IMR-90 (cell line): ENCODE results near the gene CNTFR.

ENCODE experiments used
- CTCF ChIP-seq: conservative IDR thresholded peaks from 2 replicates; pipeline ENCODE4 v1.5.1; 2012; ENCODE audit warnings: mild to moderate bottlenecking, low read depth, low read length, improper control_type of control experiment
- ELK1 ChIP-seq: fragments of 150-350 bp; IDR thresholded peaks from 2 replicates; pipeline ENCODE4 v1.6.1; 2016; ENCODE audit warnings: low read depth, mild to moderate bottlenecking, low read length, moderate library complexity, borderline replicate concordance
- RAD21 ChIP-seq: IDR thresholded peaks from 2 replicates; pipeline ENCODE4 v1.6.1; 2012; ENCODE audit warnings: low read length, improper control_type of control experiment

- TF ChIP-seq ELK1 (no peak), RAD21 (no peak), CTCF (no peak)
These were observed 30.5 kb downstream of the CNTFR start for GRCh38 chr9:34558919-34559623.
